GM18505 (cell line): ENCODE measurements around the gene SPATA20.

Experiments
- ATAC-seq: cut with Tn5 transposase; IDR thresholded peaks from one replicate; pipeline ENCODE4 v1.9.1; 2021; ENCODE audit not compliant: unreplicated experiment
- POLR2A ChIP-seq: IDR thresholded peaks from 4 replicates; pipeline ENCODE4 v1.6.1; 2011; ENCODE audit warnings: borderline replicate concordance; ENCODE audit not compliant: insufficient read depth, insufficient read length; ENCODE audit errors: extremely low read depth

The SPATA20 gene

DNA sequence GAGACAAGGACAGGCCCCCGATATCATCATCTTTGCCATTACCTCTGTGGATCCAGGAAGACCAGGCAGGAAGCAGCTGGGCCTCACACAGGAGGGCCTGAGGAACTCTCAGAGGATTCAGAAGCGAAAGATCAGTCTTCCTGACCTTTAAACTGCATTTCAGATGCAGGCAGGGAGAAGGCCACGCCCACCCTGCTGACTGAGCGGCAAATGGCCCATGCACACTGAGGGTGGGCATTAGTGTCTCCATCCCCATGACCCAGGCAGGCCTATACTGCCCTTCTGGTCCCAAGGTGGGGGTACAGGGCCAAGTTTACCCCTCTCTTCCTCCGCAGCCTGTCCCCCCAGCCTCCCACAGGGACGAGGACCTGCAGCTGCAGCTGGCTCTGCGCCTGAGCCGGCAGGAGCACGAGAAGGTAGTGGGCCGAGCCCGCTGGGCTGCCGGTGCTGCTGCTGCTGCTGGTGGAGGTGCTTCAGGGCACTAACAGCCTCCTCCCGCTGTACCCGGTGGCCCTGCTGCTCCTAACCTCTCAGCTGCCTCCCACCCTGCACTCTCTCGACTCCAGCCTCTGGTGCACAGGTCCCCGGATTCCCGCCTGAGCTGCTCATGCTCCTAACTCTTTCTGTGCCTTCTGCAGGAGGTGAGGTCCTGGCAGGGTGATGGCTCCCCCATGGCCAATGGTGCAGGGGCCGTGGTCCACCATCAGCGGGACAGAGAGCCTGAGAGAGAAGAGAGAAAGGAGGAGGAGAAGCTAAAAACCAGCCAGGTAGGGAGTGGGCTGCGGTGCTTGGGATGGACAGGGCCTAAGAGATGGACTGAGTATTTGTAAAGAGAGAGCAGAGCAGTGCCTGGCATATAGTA lies 8.2 kb upstream of the SPATA20 start:
- no peak for TF ChIP-seq POLR2A
- ATAC-seq, result no peak

DNA sequence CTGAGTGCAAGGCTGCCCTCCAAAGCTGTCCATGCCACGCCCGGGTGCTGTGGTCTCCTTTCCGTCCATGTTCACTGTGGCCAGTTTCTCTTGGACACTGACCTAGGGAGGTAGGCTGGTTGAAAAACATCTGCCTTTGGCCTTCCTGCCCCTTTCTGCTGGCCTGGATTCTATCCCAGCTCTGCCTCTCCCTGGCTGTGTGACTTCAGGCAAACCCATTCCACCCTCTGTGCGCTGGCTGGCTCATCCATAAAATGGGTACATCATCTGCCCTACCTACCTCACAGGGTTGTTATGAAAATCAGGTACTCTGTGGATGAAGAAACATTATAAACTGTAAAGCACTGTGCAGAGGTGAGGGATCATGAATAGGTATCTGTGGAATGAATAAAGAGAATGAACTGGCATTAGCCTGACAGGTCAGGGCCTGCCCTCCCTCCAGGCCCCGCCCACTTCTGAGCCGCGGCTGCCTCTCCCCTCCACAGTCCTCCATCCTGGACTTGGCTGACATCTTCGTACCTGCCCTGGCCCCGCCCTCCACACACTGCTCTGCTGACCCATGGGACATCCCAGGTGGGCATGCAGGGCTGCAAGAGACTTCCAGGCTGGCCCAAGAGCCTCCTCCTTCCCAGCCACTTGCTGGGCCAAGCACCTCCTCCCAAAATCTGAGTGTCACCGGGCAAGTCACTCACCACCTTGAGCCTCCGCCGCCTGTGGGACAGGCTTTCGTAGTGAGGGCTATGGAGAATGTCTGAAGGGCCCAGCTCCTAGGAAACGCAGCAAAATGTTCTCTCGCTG lies 7.0 kb upstream of the SPATA20 start:
- no peak for TF ChIP-seq POLR2A
- ATAC-seq, result no peak

DNA sequence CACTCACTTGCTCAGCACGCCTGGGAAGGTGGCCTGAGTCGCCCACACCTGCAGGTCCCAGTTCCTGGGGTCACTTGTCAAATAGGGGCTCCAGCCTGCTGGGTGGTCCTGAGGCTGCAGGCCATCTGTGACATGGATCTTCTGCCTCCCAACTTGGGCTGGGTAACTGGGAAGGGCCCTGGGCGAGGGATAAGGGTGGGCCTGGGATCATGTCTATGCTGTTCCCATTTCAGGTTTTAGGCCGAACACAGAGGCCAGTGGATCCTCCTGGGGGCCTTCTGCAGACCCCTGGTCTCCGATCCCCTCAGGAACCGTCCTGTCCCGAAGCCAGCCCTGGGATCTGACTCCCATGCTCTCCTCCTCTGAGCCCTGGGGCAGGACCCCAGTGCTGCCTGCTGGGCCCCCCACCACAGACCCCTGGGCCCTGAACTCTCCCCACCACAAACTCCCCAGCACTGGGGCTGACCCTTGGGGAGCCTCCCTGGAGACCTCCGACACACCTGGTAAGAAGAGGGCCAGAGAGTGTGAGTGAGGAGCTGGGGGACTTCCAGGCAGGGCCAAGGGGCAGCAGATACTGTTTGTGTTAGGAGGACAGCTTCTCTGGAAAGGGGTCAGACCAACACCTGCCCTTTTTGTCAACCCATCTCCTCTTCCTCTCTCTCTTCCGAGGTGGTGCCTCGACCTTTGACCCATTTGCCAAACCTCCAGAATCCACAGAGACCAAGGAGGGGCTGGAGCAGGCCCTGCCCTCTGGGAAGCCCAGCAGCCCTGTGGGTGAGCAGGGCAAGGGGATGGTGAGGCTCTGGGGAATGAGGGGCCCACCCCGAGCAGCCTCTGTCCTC lies 6.2 kb upstream of the SPATA20 start:
- ATAC-seq, result no peak
- no peak for TF ChIP-seq POLR2A

DNA sequence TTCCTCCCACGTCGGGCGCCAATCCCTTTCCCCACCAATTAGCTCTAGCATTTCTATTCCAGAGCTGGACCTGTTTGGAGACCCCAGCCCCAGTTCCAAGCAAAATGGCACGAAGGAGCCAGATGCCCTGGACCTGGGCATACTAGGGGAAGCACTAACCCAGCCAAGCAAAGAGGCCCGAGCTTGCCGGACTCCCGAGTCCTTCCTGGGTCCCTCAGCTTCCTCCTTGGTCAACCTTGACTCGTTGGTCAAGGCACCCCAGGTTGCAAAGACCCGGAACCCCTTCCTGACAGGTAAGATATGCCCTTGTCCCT lies 5.6 kb upstream of the SPATA20 start:
- no peak for ATAC-seq
- no peak for TF ChIP-seq POLR2A

DNA sequence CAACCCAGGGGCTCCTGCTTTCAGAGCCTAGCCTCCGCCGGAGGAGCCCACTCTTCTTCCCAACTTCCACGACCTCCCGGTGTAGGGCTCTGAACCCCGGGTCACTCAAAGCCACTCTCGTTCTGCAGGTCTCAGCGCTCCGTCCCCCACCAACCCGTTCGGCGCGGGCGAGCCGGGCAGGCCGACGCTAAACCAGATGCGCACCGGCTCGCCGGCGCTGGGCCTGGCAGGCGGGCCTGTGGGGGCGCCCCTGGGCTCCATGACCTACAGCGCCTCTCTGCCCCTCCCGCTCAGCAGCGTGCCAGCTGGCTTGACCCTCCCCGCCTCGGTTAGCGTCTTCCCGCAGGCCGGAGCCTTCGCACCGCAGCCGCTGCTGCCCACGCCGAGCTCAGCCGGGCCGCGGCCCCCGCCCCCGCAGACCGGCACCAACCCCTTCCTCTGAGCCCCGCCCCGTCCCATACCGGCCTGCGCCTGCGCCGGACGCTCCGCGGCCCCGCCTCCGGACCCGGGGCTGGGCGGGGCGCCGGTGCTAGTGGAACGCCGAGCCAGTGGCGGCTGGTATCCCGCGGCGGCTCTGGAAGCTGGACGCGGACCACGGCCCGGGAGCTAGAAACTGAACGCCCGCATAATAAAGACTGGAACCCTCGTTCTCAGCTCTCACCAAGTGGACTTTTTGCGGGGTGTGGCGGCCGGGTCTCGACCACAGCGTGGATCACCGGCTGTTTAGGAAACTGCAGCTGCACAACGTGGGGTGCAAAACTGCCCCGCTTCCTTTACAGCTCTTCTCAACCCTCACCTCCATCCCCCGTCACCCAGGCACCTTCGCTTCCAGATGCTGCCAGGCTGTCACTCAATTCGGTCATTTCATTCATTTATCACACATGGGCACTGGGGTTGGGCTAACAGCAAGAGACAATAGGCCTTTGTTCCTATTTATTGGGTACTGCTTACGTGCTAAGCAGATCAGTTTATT lies 5.0 kb upstream of the SPATA20 start:
- peak; percentile 43 for TF ChIP-seq POLR2A
- peak; percentile 66 for ATAC-seq

DNA sequence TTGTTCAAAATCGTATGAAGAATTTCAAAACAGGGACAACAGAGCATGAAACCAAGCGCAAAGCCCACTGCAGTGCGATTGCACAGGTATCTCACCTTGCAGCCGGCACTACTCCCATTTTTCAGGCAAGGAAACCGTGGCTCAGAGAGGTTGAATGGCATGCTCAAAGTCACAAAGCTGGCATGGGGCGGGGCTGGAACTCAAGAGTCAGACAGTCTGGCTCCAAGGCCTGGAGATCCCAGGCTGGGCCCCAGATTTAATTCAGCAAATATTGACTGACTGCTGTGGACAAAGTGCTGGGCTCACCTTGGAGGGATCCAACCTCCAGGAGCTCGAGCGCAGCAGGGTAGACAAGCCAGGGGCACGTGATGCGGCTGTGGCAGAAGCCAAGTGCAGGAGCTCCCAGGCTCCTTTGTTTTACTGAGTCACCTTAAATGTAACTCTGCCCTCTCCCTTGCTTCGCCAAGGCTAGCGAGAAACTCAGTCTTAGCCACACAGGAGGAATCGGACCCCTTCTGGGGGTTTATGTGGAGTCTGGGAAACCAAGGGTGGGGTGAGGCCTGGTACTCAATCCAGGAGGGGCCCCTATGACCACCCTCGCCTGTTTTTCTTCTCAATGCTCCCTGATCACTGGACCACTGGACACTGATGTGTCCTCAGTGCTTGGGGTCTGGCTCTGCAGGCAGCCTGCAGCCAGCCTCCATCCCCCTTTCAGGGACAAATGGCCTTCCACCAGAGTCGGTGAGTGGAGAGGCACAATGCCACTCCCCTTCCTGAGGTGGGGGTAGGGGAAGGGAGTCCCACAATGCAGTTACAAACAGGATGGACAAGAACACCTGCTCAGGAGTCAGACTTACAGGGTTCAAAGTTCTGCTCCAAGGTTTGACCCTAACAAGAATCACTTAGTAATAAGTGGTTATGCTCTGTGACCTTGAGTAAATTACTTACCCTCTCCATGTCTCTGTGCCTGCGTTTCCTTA lies 3.9 kb upstream of the SPATA20 start:
- no peak for TF ChIP-seq POLR2A
- no peak for ATAC-seq

DNA sequence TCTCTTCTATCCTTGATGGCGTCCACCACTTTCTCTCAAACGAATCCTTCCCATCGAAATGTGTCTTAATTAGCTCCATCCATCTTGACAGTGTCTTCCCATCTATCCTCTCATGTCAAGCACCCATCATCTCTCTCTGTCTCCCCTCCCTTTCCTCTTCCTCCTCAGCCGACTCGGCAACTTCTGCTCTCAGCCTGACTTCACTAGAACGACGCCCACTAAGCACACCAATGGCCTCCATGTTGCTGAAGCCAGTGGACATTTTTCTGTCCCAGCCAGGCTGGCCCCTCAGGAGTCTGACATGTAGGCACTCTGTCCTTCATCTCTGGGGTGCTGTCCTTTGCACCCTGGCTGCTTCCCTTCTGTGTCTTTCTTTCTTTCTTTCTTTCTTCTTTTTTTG lies 2.5 kb upstream of the SPATA20 start:
- no peak for ATAC-seq
- no peak for TF ChIP-seq POLR2A

DNA sequence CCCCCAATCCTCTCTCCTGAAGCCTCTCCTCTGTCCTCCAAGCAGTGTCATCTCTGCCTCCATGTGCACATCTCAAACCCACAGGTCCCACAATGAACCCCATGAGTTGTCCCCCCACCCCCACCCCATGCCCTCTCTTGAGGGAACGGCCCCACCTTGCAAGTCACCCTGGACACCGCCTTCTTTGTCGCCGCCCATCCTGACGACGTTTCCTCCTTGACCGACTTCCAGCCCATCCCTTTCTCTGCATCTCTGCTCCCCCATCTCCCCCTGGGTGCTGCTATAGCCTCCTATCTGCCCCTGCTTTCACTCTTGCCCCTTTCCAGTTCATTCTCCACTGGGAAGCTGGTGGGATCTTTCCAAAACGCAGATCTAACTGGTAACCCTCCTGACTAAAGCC lies 1.7 kb upstream of the SPATA20 start:
- TF ChIP-seq POLR2A, result no peak
- ATAC-seq, result no peak

DNA sequence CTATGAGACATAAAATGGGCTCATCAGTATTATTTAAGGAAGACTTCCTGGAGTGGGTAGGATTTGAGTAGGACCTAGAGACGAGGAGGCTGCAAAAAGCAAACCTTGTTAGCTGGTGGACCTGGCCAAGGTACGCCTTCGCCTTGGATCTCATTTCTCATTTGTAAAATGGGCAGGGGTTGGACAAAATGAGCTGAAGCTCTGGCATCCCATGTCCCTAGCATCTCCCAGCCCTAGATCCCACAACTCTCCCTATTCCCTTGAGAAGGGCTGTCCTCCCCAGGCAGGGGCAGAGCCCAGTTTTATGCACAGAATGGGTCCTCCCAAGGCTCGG lies 306 bp upstream of the SPATA20 start:
- no peak for TF ChIP-seq POLR2A
- no peak for ATAC-seq

DNA sequence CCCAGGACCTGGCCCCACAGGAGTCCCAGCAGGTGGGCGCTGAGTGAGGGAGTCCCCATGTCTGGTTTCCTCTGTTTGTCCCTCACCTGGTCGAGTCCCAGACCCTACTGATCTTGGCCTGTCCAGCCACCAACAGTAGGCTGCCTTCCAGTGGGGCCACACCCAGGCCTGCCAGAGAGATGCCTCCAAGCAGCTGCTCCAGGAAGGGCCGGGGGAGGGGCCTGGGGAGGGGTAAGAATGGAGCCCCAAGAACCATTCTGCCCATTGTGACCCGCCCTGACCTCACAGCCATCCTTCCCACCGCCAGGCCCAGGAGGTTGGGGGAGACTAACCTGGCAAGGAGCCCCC lies 736 bp downstream of the SPATA20 start:
- TF ChIP-seq POLR2A, result no peak
- ATAC-seq, result no peak

DNA sequence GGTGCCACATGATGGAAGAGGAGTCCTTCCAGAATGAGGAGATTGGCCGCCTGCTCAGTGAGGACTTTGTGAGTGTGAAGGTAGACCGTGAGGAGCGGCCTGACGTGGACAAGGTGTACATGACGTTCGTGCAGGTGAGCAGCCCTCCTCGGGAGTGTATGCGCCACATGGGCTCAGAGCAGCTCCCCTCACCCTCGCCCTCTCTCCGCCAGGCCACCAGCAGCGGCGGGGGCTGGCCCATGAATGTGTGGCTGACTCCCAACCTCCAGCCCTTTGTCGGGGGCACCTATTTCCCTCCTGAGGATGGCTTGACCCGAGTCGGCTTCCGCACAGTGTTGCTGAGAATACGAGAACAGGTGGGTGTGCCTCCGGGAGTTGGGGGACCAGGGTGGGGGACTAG lies 1.9 kb downstream of the SPATA20 start:
- no peak for ATAC-seq
- TF ChIP-seq POLR2A, result no peak
